Neural crest cell (in vitro differentiated cells): Measurements from ENCODE around the gene DHRS3. TPM values are rescaled to one million over a fixed set of nuclear protein-coding genes. Genes with fewer than 3 reads are reported as not detected.

Experiments
- DNase-seq: peaks from one replicate; pipeline ENCODE4 v3.0.0; 2021; ENCODE audit warnings: low read depth, mixed read lengths, low spot score
- H3K27ac Mint-ChIP-seq: one replicate; pipeline ENCODE4 v1.8.0; 2021; ENCODE audit warnings: mild to moderate bottlenecking, mixed read lengths; ENCODE audit not compliant: unreplicated experiment
- H3K27me3 Mint-ChIP-seq: 2 replicates; pipeline ENCODE4 v1.8.0; 2021; ENCODE audit warnings: low read depth, mild to moderate bottlenecking, mixed read lengths
- H3K36me3 Mint-ChIP-seq: 2 replicates; pipeline ENCODE4 v1.8.0; 2021; ENCODE audit warnings: low read depth, mild to moderate bottlenecking, mixed read lengths
- H3K4me1 Mint-ChIP-seq: 2 replicates; pipeline ENCODE4 v1.8.0; 2021; ENCODE audit warnings: mixed read lengths
- H3K4me3 Mint-ChIP-seq: one replicate; pipeline ENCODE4 v1.8.0; 2021; ENCODE audit warnings: mild to moderate bottlenecking, mixed read lengths
- H3K9me3 Mint-ChIP-seq: 2 replicates; pipeline ENCODE4 v1.8.0; 2021; ENCODE audit warnings: mixed read lengths
- CTCF ChIP-seq: fragments of 200-600 bp; sonication (generic); conservative IDR thresholded peaks from 2 replicates; pipeline ENCODE4 v1.5.0; 2021; ENCODE audit warnings: antibody characterized with exemption, mild to moderate bottlenecking
- total RNA-seq: library from RNA; stranded (reverse); gene quantifications from 2 replicates; pipeline ENCODE4 v1.2.1, GENCODE V29; 2021

Gene DHRS3
- total RNA-seq, 1 donor from 2014 or later: 0.91 TPM

GRCh38 chr1:12548279-12548972 lies 69.6 kb downstream of the DHRS3 start:
- Mint-ChIP-seq H3K36me3 (no peaks in the 10 kb centered on the region), H3K4me1 (peaks cover 24% of the 10 kb centered on the region), H3K27me3 (no peaks in the 10 kb centered on the region), H3K4me3 (no peak overlapping the region), H3K27ac (no peak overlapping the region), H3K9me3 (no peaks in the 10 kb centered on the region)
- no peak for DNase-seq
- TF ChIP-seq CTCF: no peak

- H3K4me3 Mint-ChIP-seq: no peak overlapping the region
- H3K36me3 Mint-ChIP-seq: no peaks in the 10 kb centered on the region
- peaks cover 18% of the 10 kb centered on the region for H3K4me1 Mint-ChIP-seq
- DNase-seq: no peak
- no peak for TF ChIP-seq CTCF
- H3K27me3 Mint-ChIP-seq: no peaks in the 10 kb centered on the region
- H3K27ac Mint-ChIP-seq: peak overlapping the region; percentile 59
- no peaks in the 10 kb centered on the region for H3K9me3 Mint-ChIP-seq
These were observed 70.3 kb downstream of the DHRS3 start for GRCh38 chr1:12547586-12548225.

- peak overlapping the region; percentile 59 for H3K27ac Mint-ChIP-seq
- DNase-seq: no peak
- no peaks in the 10 kb centered on the region for H3K36me3 Mint-ChIP-seq
- TF ChIP-seq CTCF: no peak
- H3K4me1 Mint-ChIP-seq: peaks cover 23% of the 10 kb centered on the region
- no peaks in the 10 kb centered on the region for H3K9me3 Mint-ChIP-seq
- H3K27me3 Mint-ChIP-seq: no peaks in the 10 kb centered on the region
- no peak overlapping the region for H3K4me3 Mint-ChIP-seq
These were observed 71.0 kb downstream of the DHRS3 start for GRCh38 chr1:12546771-12547585.

- DNase-seq: no peak
- Mint-ChIP-seq H3K4me1 (peaks cover 22% of the 10 kb centered on the region), H3K4me3 (no peak overlapping the region), H3K27me3 (no peaks in the 10 kb centered on the region), H3K27ac (no peak overlapping the region), H3K36me3 (no peaks in the 10 kb centered on the region), H3K9me3 (no peaks in the 10 kb centered on the region)
- no peak for TF ChIP-seq CTCF
These were observed 73.0 kb downstream of the DHRS3 start for GRCh38 chr1:12544992-12545391.

- Mint-ChIP-seq H3K36me3 (no peaks in the 10 kb centered on the region), H3K4me3 (no peak overlapping the region), H3K27me3 (no peaks in the 10 kb centered on the region), H3K9me3 (no peaks in the 10 kb centered on the region), H3K27ac (no peak overlapping the region), H3K4me1 (peaks cover 16% of the 10 kb centered on the region)
- DNase-seq: no peak
- TF ChIP-seq CTCF: no peak
These were observed 73.7 kb downstream of the DHRS3 start for GRCh38 chr1:12544357-12544756.
